SK-N-SH (cell line): ENCODE measurements around the gene SFXN5. TPM values are rescaled to one million over a fixed set of nuclear protein-coding genes. Genes with fewer than 3 reads are reported as not detected.

ENCODE experiments used
- CTCF ChIA-PET: fragments of 300-600, 350-600 bp; formaldehyde crosslinking; extraction: SDS; loops from one replicate; lab custom pipeline; 2021; lab: Yijun Ruan, JAX
- POLR2A ChIA-PET: fragments of 350-600 bp; sonication (Branson Sonifier 250); formaldehyde crosslinking; extraction: SDS; loops from one replicate; lab custom pipeline; 2020; ENCODE audit warnings: antibody characterized with exemption, inconsistent platforms; lab: Yijun Ruan, JAX
- DNase-seq: peaks from one replicate; pipeline ENCODE4 v3.0.0; 2012
- H2AFZ ChIP-seq: fragments of 200-600 bp; sonication (generic); 2 replicates; pipeline ENCODE4 v1.8.1; 2016; ENCODE audit warnings: antibody characterized with exemption, mild to moderate bottlenecking, low read depth
- H3F3A ChIP-seq: fragments of 200-600 bp; sonication (generic); replicated peaks from 2 replicates; pipeline ENCODE3; 2016; ENCODE audit warnings: antibody characterized with exemption, mild to moderate bottlenecking; ENCODE audit not compliant: insufficient read depth
- H3K27ac ChIP-seq, 2 experiments: fragments of 200-500 bp in 1 of 2; fragments of 200-600 bp in 1 of 2; sonication (Bioruptor generic) in 1 of 2; sonication (generic), shearing (Covaris generic) in 1 of 2; 2 replicates each; pipeline versions ENCODE4 v1.5.1 to v1.6.1; 2014 to 2016; ENCODE audit warnings: low read depth in 2 of 2, inconsistent platforms in 1 of 2, low read length in 1 of 2, mild to moderate bottlenecking in 1 of 2, mixed read lengths in 1 of 2
- H3K27me3 ChIP-seq: fragments of 200-600 bp; sonication (generic), shearing (Covaris generic); 2 replicates; pipeline ENCODE4 v1.6.1; 2016; ENCODE audit warnings: mixed run types; ENCODE audit not compliant: insufficient read depth
- H3K36me3 ChIP-seq, 2 experiments: fragments of 200-500 bp in 1 of 2; fragments of 200-600 bp in 1 of 2; sonication (Bioruptor generic) in 1 of 2; sonication (generic) in 1 of 2; replicated peaks in 1 of 2; 2 replicates each; pipeline versions ENCODE3 to v1.5.1; 2014 to 2016; ENCODE audit warnings: low read length in 1 of 2, mild to moderate bottlenecking in 1 of 2; ENCODE audit not compliant: insufficient read depth in 2 of 2, control insufficient read depth in 1 of 2
- H3K4me1 ChIP-seq, 2 experiments: fragments of 200-500 bp in 1 of 2; fragments of 200-600 bp in 1 of 2; sonication (Bioruptor generic) in 1 of 2; sonication (generic), shearing (Covaris generic) in 1 of 2; 2 replicates each; pipeline versions ENCODE4 v1.5.1 to v1.6.1; 2014 to 2016; ENCODE audit warnings: low read depth in 1 of 2, low read length in 1 of 2, mixed run types in 1 of 2; ENCODE audit not compliant: insufficient read depth in 2 of 2, control insufficient read depth in 1 of 2
- H3K4me2 ChIP-seq: fragments of 200-600 bp; sonication (generic), shearing (Covaris generic); 2 replicates; pipeline ENCODE4 v1.6.1; 2017; ENCODE audit warnings: mixed run types
- H3K4me3 ChIP-seq, 2 experiments: fragments of 200-500 bp in 1 of 2; fragments of 200-600 bp in 1 of 2; sonication (Bioruptor generic) in 1 of 2; sonication (generic), shearing (Covaris generic) in 1 of 2; 2 replicates each; pipeline versions ENCODE4 v1.5.1 to v1.8.1; 2014 to 2016; ENCODE audit warnings: low read depth in 2 of 2, inconsistent platforms in 1 of 2, low read length in 1 of 2, mild to moderate bottlenecking in 1 of 2, mixed read lengths in 1 of 2, moderate library complexity in 1 of 2
- H3K79me2 ChIP-seq: fragments of 200-600 bp; sonication (generic); 2 replicates; pipeline ENCODE4 v1.8.1; 2017; ENCODE audit warnings: mild to moderate bottlenecking; ENCODE audit not compliant: insufficient read depth
- H3K9ac ChIP-seq: fragments of 200-600 bp; sonication (generic); 2 replicates; pipeline ENCODE4 v1.6.1; 2017; ENCODE audit warnings: mixed run types
- H3K9me2 ChIP-seq: fragments of 200-600 bp; sonication (generic); 2 replicates; pipeline ENCODE4 v1.6.1; 2017; ENCODE audit warnings: mixed run types
- H3K9me3 ChIP-seq: fragments of 200-600 bp; sonication (generic); 2 replicates; pipeline ENCODE4 v1.6.1; 2017; ENCODE audit warnings: mixed run types, mild to moderate bottlenecking, moderate library complexity
- H4K20me1 ChIP-seq: fragments of 200-600 bp; sonication (generic); 2 replicates; pipeline ENCODE4 v1.6.1; 2017; ENCODE audit warnings: mild to moderate bottlenecking, mixed run types; ENCODE audit not compliant: insufficient read depth
- CHD2 ChIP-seq: fragments of 150-350 bp; IDR thresholded peaks from 2 replicates; pipeline ENCODE4 v1.6.1; 2018; ENCODE audit warnings: low read length; ENCODE audit not compliant: partially characterized antibody
- EP300 ChIP-seq, 2 experiments: IDR thresholded peaks; 2 replicates each; pipeline versions ENCODE4 v1.4.0 to v1.6.1; 2012; ENCODE audit warnings: borderline replicate concordance in 1 of 2, low read depth in 1 of 2, low read length in 1 of 2
- EZH2phosphoT487 ChIP-seq: fragments of 200-600 bp; sonication (generic); IDR thresholded peaks from 2 replicates; pipeline ENCODE4 v1.6.1; 2017; ENCODE audit warnings: low read depth, mixed run types, mild to moderate bottlenecking, antibody characterized with exemption, moderate library complexity, borderline replicate concordance
- JUND ChIP-seq: IDR thresholded peaks from 2 replicates; pipeline ENCODE4 v1.4.0; 2012
- MXI1 ChIP-seq: IDR thresholded peaks from 2 replicates; pipeline ENCODE4 v1.6.1; 2012; ENCODE audit warnings: mild to moderate bottlenecking, low read depth, low read length, improper control_type of control experiment
- RCOR1 ChIP-seq: fragments of 150-350 bp; IDR thresholded peaks from 2 replicates; pipeline ENCODE4 v1.6.1; 2017; ENCODE audit warnings: antibody characterized with exemption, low read length
- TCF12 ChIP-seq: IDR thresholded peaks from 2 replicates; pipeline ENCODE4 v1.4.0; 2012
- USF1 ChIP-seq: IDR thresholded peaks from 2 replicates; pipeline ENCODE4 v1.4.0; 2012; ENCODE audit warnings: low read depth, borderline replicate concordance
- ZBTB33 ChIP-seq: IDR thresholded peaks from 2 replicates; pipeline ENCODE4 v1.4.0; 2012; ENCODE audit warnings: low read depth, borderline replicate concordance
- WGBS: methylation state at CpG from one replicate; pipeline ENCODE4 v1.1.6; 2017; ENCODE audit warnings: low lambda C conversion rate; 5-methylcytosine and 5-hydroxymethylcytosine counted together
- polyA plus RNA-seq, 3 experiments: library from polyadenylated mRNA; depleted of rRNA; stranded (reverse); fragments of >200 nt; gene quantifications; 2 replicates each; pipeline ENCODE4 v1.2.3, GENCODE V29; 2012

Gene SFXN5
- polyA plus RNA-seq, 1 of the 3 experiments (the other 2 are of a cell fraction): 9.9 TPM

- H4K20me1 ChIP-seq: peaks cover 18% of the 10 kb centered on the region
- ChIA-PET CTCF (interaction anchor here (0.9 to 6.9 kb wide), 3 partner anchors 29 to 256 kb away, joined by 4 to 34 read pairs (median 11); partner anchors contain the start of gene SPR), POLR2A (no interaction called here)
- no peak overlapping the region for H3K27ac ChIP-seq
- 32% methylated on average over 14 of the region's 15 CpGs for WGBS
- no peaks in the 10 kb centered on the region for H3K9me2 ChIP-seq
- peaks cover 7 to 11% of the 10 kb centered on the region in 2 experiments; a peak in 2 of 4 replicates for H3K4me1 ChIP-seq
- H3K4me2 ChIP-seq: no peak overlapping the region
- H3K4me3 ChIP-seq: no peak overlapping the region
- H3K9me3 ChIP-seq: no peaks in the 10 kb centered on the region
- peaks cover 99% of the 10 kb centered on the region for H3K27me3 ChIP-seq
- no peaks in the 10 kb centered on the region for H3K79me2 ChIP-seq
- H2AFZ ChIP-seq: no peak overlapping the region
- no peaks in the 10 kb centered on the region for H3F3A ChIP-seq
- peak; percentile 18 for DNase-seq
- H3K36me3 ChIP-seq: no peaks in the 10 kb centered on the region
- H3K9ac ChIP-seq: no peak overlapping the region
- TF ChIP-seq USF1 (no peak), ZBTB33 (no peak), JUND (no peak), CHD2 (no peak), MXI1 (no peak), TCF12 (no peak)
Measured at GRCh38 chr2:72921088-72921851, 150.2 kb downstream of the SFXN5 start.

GRCh38 chr2:72920318-72921087, 151.0 kb downstream of the SFXN5 start:
- peaks cover 20% of the 10 kb centered on the region for H4K20me1 ChIP-seq
- no peaks in the 10 kb centered on the region for H3K36me3 ChIP-seq
- peak overlapping the region; percentile 88; the same call in 1 of the 2 replicates for H3K4me2 ChIP-seq
- H3F3A ChIP-seq: no peaks in the 10 kb centered on the region
- no peaks in the 10 kb centered on the region for H3K9me3 ChIP-seq
- CTCF ChIA-PET: interaction anchor here (0.9 to 2.9 kb wide), 2 partner anchors 28 to 33 kb away, joined by 4 to 11 read pairs; partner anchors contain the start of gene SPR
- no peak overlapping the region for H2AFZ ChIP-seq
- POLR2A ChIA-PET: no interaction called here
- peak overlapping the region; percentile 15 to 40; a peak in 2 of 4 replicates for H3K4me3 ChIP-seq
- H3K27me3 ChIP-seq: peaks cover 99% of the 10 kb centered on the region
- no peak overlapping the region for H3K9ac ChIP-seq
- peak; percentile 17 for TF ChIP-seq EZH2phosphoT487
- TF ChIP-seq EP300 (IDR thresholded peaks at IDR 0.05; ENCODE audit: borderline replicate concordance in 1 of 2, low read depth in 1 of 2, low read length in 1 of 2): no peak
- no peak for TF ChIP-seq RCOR1
- H3K4me1 ChIP-seq: peaks cover 7 to 13% of the 10 kb centered on the region in 2 experiments; a peak in 2 of 4 replicates
- WGBS: 14% methylated on average over 18 of the region's 77 CpGs
- peak; percentile 76 for DNase-seq
- H3K27ac ChIP-seq: no peak overlapping the region
- no peaks in the 10 kb centered on the region for H3K79me2 ChIP-seq
- H3K9me2 ChIP-seq: no peaks in the 10 kb centered on the region
